HG02623 (cell line): ENCODE data around the gene GREM2.

Source experiments
- ATAC-seq: cut with Tn5 transposase; IDR thresholded peaks from one replicate; pipeline ENCODE4 v1.9.1; 2021; ENCODE audit warnings: moderate library complexity; ENCODE audit not compliant: unreplicated experiment

Gene GREM2

GRCh38 chr1:240501115-240501514, 110.8 kb downstream of the GREM2 start:
- ATAC-seq = no peak

GRCh38 chr1:240500647-240501046, 111.3 kb downstream of the GREM2 start:
- ATAC-seq = no peak

DNA sequence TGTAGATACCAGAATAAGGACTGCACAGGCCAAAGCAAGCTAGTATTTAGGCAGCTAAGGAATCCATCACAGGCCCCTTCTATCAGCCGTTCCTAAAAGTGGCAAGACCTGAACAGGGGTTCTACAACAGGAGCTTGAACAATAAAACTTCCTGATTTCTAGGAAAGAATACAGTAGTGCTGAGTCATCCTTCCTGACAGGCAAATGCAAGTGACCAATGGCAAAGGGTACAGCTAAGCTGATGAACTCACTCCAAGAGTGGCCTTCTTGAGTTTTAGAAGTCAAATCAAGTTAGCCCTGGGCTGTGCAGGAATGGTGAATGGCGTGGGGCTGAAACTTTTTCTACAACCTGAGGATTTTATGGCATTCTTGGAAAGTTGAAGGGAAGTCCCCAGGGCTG, 112.9 kb downstream of the GREM2 start:
- ATAC-seq = no peak

DNA sequence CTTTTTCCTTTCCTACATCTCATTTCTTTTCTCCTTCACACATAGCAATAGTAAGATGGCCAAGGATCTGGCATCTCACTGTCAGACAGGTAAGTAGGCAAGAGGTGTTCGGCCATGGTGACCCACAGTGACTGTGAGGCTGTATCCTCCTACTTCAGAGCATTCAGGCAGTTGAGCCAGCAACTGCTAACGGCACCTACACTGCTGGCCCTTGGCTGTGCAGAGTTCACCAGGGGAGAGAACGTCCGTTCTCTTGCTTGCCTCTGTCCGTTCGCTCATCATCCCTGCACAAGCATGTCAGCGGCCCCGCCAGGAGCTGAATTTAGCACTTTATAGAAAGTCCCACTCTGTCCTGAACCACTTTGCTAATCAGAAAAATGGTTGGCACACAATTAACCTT, 113.6 kb downstream of the GREM2 start:
- no peak for ATAC-seq

DNA sequence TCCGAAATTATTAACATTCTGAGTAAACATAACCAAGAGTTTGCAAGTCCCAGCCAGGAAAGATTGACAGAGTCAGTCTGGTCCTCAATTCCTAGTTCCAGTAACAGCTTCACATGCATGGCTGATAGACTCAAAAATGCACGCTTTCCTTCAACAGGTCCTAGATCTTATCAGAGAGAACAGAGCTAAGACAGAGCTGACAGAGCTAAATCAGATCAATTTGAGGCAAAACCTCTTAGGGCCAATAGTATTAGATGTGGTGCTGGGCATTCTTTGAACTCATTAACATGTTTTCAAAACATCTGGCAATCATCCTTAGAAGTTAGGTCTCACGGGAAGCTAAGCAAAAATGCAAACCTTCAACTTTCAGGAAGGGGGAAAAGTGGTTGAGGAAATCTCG, 114.0 kb downstream of the GREM2 start:
- no peak for ATAC-seq

GRCh38 chr1:240496941-240497340, 115.0 kb downstream of the GREM2 start:
- ATAC-seq = no peak

DNA sequence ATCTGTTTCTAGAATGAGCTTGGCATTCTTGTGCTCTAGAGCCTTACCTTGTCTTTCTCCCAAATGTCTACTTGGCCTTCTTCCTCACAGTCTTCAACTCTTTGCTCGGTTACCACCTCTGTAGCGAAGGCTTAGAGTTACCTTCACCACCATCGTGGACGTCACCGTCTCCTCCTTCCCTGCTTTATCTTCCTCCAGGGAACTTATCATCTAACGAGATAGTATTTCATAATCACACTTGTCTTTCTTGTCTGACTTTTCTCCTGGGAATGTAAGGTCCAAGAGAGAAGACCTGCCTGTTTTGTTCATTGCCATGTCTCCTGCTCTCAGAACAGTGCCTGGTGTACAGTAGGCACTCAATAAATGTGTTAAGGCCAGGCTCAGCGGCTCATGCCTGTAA, 115.6 kb downstream of the GREM2 start:
- no peak for ATAC-seq

DNA sequence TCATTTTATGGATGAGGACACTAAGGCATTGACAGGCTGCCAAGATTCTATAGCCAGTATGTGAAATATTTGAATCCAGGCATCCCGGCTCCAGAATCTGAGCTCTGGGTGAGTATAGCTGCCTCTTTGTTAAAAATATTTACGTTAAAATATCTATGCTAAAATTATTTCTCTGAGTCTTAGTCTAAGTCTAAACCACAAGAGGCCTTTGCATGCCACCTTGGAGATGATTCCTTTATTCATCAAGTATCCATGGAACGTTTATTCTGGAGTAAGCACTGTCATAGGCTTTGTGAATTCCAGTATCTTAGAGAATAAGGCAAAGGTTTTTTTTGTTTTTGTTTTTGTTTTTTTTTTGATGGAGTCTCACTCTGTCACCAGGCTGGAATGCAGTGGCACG, 116.4 kb downstream of the GREM2 start:
- no peak for ATAC-seq

- ATAC-seq = no peak
Measured at GRCh38 chr1:240492832-240493440, 119.0 kb downstream of the GREM2 start.

DNA sequence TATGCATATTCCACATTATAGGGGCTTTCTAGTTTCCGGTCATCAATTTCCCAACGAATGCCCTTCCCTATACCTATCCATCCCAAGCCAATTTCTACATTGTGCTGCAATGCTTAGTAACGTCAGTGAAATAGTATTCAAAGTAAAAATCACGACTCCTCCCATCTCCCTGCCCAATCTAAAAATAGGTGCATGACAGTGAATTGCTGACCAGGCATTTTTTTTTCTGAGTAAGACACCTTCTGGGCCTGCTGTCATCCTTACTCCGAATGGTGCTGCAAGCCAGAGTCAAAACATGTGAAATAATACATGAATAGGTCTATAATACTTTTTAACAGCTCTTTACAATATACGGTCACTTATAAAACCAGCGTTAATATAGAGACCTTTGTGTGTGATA, 120.2 kb downstream of the GREM2 start:
- no peak for ATAC-seq

DNA sequence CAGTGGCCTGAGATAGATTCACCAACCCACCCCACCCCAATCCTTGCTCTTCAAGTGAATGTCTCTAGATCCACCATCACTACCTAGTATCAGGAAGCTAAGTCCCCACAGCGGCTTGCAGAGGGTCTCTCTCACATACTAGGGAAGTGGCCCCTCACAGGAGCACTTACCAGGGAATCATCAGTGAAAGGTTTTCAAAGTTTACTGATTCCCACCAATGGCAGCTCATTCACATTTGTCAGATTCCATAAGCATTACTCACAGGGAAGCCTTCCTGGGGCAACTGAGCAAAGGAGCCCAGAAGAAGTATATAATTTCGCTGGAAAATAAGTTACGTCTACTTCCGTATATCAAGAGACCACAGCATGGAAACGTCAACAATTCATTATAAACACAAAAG, 120.8 kb downstream of the GREM2 start:
- ATAC-seq = no peak

- ATAC-seq = no peak
Measured at GRCh38 chr1:240487493-240487892, 124.5 kb downstream of the GREM2 start.

DNA sequence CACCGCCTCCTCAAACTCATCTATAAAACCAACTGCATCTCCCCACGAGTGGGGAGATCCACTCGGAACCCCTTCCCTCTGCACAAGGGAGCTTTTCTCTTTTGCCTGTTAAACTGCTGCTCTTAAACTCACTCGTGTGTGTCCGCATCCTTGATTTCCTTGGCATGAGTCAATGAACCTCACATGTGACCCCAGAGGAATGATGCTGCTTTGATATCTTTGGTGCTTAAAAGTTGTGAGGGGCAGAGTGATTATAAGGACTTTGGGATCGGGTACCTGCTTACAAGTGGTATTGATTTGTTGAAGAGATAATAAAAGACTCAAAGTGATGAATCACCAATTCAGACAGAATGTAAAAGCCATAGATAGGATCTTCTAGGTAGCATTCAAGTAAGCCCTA, 125.3 kb downstream of the GREM2 start:
- no peak for ATAC-seq

- ATAC-seq = no peak
Measured at GRCh38 chr1:240484804-240485443, 127.0 kb downstream of the GREM2 start.

- ATAC-seq = no peak
Measured at GRCh38 chr1:240478536-240478935, 133.4 kb downstream of the GREM2 start.

DNA sequence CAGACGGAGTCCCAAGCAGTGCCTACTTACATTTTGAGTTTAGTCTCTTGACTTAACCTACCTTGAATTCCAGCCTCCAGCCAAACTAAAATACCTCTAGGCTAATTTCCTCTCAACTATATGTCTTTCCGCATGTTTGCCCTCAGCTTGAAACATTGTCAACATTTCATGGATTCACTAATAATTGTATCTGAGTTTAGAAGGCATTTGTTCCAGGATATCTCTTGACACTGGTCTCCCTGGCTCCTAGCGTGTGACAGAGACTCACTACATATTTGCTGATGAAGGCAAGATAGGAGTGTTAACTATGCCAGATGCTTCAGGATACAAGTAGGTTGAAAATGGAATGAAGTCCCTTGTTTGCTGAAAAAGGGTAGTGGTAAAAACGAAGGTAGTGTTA, 136.1 kb downstream of the GREM2 start:
- ATAC-seq = no peak

GRCh38 chr1:240474133-240474614, 137.8 kb downstream of the GREM2 start:
- ATAC-seq = no peak

GRCh38 chr1:240468656-240469055, 143.3 kb downstream of the GREM2 start:
- no peak for ATAC-seq

- no peak for ATAC-seq
Measured at GRCh38 chr1:240467895-240468294, 144.1 kb downstream of the GREM2 start.

- ATAC-seq = no peak
Measured at GRCh38 chr1:240466509-240466908, 145.4 kb downstream of the GREM2 start.

GRCh38 chr1:240465531-240465940, 146.4 kb downstream of the GREM2 start:
- ATAC-seq = no peak

DNA sequence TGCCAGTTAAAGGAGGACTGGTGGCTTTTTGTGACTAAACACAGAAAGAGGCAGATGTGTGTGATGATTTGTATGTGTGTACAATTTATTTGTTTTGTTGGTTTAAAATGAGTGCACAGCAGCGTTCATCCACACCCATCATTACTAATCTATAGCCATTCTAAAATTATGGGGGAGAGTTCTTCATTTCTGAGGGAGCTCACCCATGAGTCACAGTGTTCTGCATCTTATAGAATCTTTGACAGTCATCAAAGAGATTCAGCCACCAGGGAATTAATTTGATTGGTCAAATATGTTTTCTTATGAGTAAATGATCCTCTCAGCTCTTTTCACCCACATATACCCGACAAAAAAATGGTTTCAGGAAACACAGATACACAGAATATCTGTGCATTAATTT, 147.9 kb downstream of the GREM2 start:
- ATAC-seq = no peak
